Neural cell (in vitro differentiated cells): ENCODE data around the gene ALOXE3. TPM values are rescaled to one million over a fixed set of nuclear protein-coding genes. Genes with fewer than 3 reads are reported as not detected.

Source experiments
- H2AFZ ChIP-seq: fragments of 200-600, 300-800 bp; sonication (generic), shearing (Covaris generic); 2 replicates; pipeline ENCODE4 v1.6.0; 2014; ENCODE audit warnings: low read depth, mild to moderate bottlenecking, antibody characterized with exemption, low read length, moderate library complexity
- H3F3A ChIP-seq: fragments of 200-600 bp; shearing (Covaris generic); 2 replicates; pipeline ENCODE4 v1.6.1; 2016; ENCODE audit warnings: mild to moderate bottlenecking, moderate library complexity, mixed read lengths, antibody characterized with exemption, low read length; ENCODE audit not compliant: insufficient read depth, poor library complexity, severe bottlenecking
- H3K27ac ChIP-seq: fragments of 200-600, 300-800 bp; sonication (generic), shearing (Covaris generic); 2 replicates; pipeline ENCODE4 v1.5.1; 2014; ENCODE audit warnings: mild to moderate bottlenecking, low read length, moderate library complexity
- H3K27me3 ChIP-seq: fragments of 300-800, 200-600 bp; sonication (generic), shearing (Covaris generic); 2 replicates; pipeline ENCODE4 v1.6.0; 2014; ENCODE audit warnings: mild to moderate bottlenecking, low read depth, low read length, moderate library complexity; ENCODE audit not compliant: insufficient read depth
- H3K36me3 ChIP-seq: fragments of 300-800, 200-600 bp; sonication (generic), shearing (Covaris generic); 2 replicates; pipeline ENCODE4 v1.5.1; 2014; ENCODE audit warnings: mild to moderate bottlenecking, antibody characterized with exemption, low read length, moderate library complexity; ENCODE audit not compliant: insufficient read depth
- H3K4me2 ChIP-seq: fragments of 300-800, 200-600 bp; sonication (generic), shearing (Covaris generic); 2 replicates; pipeline ENCODE4 v1.6.0; 2014; ENCODE audit warnings: mild to moderate bottlenecking, low read length
- H3K4me3 ChIP-seq: fragments of 300-800, 200-600 bp; sonication (generic), shearing (Covaris generic); 2 replicates; pipeline ENCODE4 v1.5.1; 2014; ENCODE audit warnings: mild to moderate bottlenecking, low read length, moderate library complexity
- H3K79me2 ChIP-seq: fragments of 200-600 bp; shearing (Covaris generic); replicated peaks from 2 replicates; pipeline ENCODE4 v1.6.0; 2014; ENCODE audit warnings: mild to moderate bottlenecking, low read length, moderate library complexity; ENCODE audit not compliant: insufficient read depth
- H3K9ac ChIP-seq: fragments of 300-800, 200-600 bp; sonication (generic), shearing (Covaris generic); 2 replicates; pipeline ENCODE4 v1.6.1; 2016; ENCODE audit warnings: mild to moderate bottlenecking, low read length, mixed read lengths
- H3K9me2 ChIP-seq: fragments of 200-600 bp; shearing (Covaris generic); 2 replicates; pipeline ENCODE4 v1.6.1; 2016; ENCODE audit warnings: mild to moderate bottlenecking, low read length, mixed read lengths; ENCODE audit not compliant: insufficient read depth
- H3K9me3 ChIP-seq: fragments of 200-600, 300-800 bp; sonication (generic), shearing (Covaris generic); 2 replicates; pipeline ENCODE4 v1.6.1; 2016; ENCODE audit warnings: mild to moderate bottlenecking, mixed run types, low read length, moderate library complexity, mixed read lengths
- H4K20me1 ChIP-seq: fragments of 200-600 bp; shearing (Covaris generic); 2 replicates; pipeline ENCODE4 v1.6.1; 2016; ENCODE audit warnings: mild to moderate bottlenecking, mixed run types; ENCODE audit not compliant: insufficient read depth
- EP300 ChIP-seq: fragments of 450-650 bp; conservative IDR thresholded peaks from 2 replicates; pipeline ENCODE4 v1.6.1; 2014; ENCODE audit warnings: antibody characterized with exemption, mild to moderate bottlenecking, moderate library complexity; ENCODE audit not compliant: poor library complexity, severe bottlenecking
- EZH2 ChIP-seq: fragments of 200-600, 300-800 bp; shearing (Covaris generic), sonication (generic); IDR thresholded peaks from 2 replicates; pipeline ENCODE4 v1.6.1; 2014; ENCODE audit warnings: antibody characterized with exemption, low read length, borderline replicate concordance, mild to moderate bottlenecking; ENCODE audit not compliant: insufficient read depth, poor library complexity, severe bottlenecking
- MXI1 ChIP-seq: fragments of 450-650 bp; conservative IDR thresholded peaks from 2 replicates; pipeline ENCODE4 v1.6.1; 2014; ENCODE audit warnings: antibody characterized with exemption, mild to moderate bottlenecking; ENCODE audit not compliant: poor library complexity, severe bottlenecking
- POLR2AphosphoS5 ChIP-seq: IDR thresholded peaks from 2 replicates; pipeline ENCODE4 v1.6.1; 2012
- RAD21 ChIP-seq: fragments of 450-650 bp; conservative IDR thresholded peaks from 2 replicates; pipeline ENCODE4 v1.6.1; 2014; ENCODE audit warnings: antibody characterized with exemption, mild to moderate bottlenecking, moderate library complexity
- SMC3 ChIP-seq: fragments of 450-650 bp; conservative IDR thresholded peaks from 2 replicates; pipeline ENCODE4 v1.6.1; 2014; ENCODE audit warnings: antibody characterized with exemption, mild to moderate bottlenecking, moderate library complexity; ENCODE audit not compliant: poor library complexity
- TAF1 ChIP-seq: IDR thresholded peaks from 2 replicates; pipeline ENCODE4 v1.6.1; 2012; ENCODE audit warnings: low read depth
- polyA plus RNA-seq: library from polyadenylated mRNA; depleted of rRNA; stranded (reverse); fragments of >200 nt; gene quantifications from 2 replicates; pipeline ENCODE4 v1.2.3, GENCODE V29; 2014
- TF ChIP-seq, protein P1 (sequence below): IDR thresholded peaks from 2 replicates; pipeline ENCODE4 v1.6.1; 2012; ENCODE audit warnings: borderline replicate concordance
- TF ChIP-seq, protein P2 (sequence below): fragments of 450-650 bp; IDR thresholded peaks from 2 replicates; pipeline ENCODE4 v1.5.1; 2014; ENCODE audit warnings: antibody characterized with exemption, mild to moderate bottlenecking, moderate library complexity; ENCODE audit not compliant: poor library complexity, severe bottlenecking

The ALOXE3 gene
- polyA plus RNA-seq, 1 donor from 2014 or later = 0.77 TPM

DNA sequence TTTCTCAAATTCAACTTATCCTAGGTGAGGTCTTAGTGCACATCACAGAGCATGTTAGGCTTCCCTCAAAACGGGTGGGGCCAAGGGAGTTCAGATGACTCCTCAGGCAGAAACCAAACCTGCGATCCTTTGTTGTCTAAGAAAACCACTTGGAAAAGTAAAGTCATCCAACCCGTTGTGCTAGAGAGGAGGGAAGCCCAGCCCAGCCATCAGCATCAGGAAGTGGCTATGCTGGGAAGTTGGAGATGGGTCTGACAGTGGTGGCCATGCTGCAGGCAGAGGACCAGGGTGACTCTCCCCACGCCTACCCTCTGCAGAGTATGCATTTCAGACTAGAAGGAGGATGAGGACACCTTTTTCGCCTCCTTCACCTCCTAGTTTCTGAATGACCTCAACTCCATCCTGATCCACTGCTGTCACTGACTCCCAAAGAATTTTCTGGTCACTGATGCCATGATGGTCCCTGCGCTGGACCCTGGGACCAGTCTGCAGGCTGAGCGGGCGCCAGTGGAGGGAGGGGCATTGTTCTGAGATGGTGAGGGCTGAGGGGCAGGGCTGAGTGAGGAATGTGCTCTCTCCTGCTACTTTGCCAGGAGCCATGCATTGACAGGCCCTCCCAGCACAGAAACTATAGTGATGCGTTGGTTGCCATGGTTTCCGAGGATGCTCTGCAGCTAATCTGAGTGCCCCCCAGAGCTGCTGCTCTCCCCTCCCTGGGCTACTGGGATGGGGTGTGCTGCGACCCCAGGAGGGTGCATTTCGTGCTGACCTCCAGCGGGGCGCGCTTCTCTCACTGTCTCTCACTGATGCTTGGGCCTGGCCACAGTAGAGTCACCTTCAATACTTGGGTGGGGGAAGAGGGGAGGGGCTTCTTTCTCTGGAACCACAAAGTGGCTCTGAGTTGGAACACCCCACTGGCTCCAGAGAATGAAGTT is 51.2 kb downstream of the ALOXE3 start:
- no peaks in the 10 kb centered on the region for H3K36me3 ChIP-seq
- H3K27me3 ChIP-seq = peaks cover 56% of the 10 kb centered on the region
- TF ChIP-seq EP300 = no peak
- no peak for TF ChIP-seq POLR2AphosphoS5
- no peak for TF ChIP-seq SMC3
- TF ChIP-seq, protein P1, sequence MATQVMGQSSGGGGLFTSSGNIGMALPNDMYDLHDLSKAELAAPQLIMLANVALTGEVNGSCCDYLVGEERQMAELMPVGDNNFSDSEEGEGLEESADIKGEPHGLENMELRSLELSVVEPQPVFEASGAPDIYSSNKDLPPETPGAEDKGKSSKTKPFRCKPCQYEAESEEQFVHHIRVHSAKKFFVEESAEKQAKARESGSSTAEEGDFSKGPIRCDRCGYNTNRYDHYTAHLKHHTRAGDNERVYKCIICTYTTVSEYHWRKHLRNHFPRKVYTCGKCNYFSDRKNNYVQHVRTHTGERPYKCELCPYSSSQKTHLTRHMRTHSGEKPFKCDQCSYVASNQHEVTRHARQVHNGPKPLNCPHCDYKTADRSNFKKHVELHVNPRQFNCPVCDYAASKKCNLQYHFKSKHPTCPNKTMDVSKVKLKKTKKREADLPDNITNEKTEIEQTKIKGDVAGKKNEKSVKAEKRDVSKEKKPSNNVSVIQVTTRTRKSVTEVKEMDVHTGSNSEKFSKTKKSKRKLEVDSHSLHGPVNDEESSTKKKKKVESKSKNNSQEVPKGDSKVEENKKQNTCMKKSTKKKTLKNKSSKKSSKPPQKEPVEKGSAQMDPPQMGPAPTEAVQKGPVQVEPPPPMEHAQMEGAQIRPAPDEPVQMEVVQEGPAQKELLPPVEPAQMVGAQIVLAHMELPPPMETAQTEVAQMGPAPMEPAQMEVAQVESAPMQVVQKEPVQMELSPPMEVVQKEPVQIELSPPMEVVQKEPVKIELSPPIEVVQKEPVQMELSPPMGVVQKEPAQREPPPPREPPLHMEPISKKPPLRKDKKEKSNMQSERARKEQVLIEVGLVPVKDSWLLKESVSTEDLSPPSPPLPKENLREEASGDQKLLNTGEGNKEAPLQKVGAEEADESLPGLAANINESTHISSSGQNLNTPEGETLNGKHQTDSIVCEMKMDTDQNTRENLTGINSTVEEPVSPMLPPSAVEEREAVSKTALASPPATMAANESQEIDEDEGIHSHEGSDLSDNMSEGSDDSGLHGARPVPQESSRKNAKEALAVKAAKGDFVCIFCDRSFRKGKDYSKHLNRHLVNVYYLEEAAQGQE = no peak
- no peak for TF ChIP-seq RAD21
- no peak for TF ChIP-seq TAF1
- no peak for TF ChIP-seq EZH2
- TF ChIP-seq MXI1 = no peak
- TF ChIP-seq, protein P2, sequence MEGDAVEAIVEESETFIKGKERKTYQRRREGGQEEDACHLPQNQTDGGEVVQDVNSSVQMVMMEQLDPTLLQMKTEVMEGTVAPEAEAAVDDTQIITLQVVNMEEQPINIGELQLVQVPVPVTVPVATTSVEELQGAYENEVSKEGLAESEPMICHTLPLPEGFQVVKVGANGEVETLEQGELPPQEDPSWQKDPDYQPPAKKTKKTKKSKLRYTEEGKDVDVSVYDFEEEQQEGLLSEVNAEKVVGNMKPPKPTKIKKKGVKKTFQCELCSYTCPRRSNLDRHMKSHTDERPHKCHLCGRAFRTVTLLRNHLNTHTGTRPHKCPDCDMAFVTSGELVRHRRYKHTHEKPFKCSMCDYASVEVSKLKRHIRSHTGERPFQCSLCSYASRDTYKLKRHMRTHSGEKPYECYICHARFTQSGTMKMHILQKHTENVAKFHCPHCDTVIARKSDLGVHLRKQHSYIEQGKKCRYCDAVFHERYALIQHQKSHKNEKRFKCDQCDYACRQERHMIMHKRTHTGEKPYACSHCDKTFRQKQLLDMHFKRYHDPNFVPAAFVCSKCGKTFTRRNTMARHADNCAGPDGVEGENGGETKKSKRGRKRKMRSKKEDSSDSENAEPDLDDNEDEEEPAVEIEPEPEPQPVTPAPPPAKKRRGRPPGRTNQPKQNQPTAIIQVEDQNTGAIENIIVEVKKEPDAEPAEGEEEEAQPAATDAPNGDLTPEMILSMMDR = no peak
- H3K79me2 ChIP-seq = no peaks in the 10 kb centered on the region
- no peaks in the 10 kb centered on the region for H3K9me2 ChIP-seq
- no peak overlapping the region for H3K4me3 ChIP-seq
- no peak overlapping the region for H3K9ac ChIP-seq
- no peak overlapping the region for H3K27ac ChIP-seq
- no peak overlapping the region for H3K4me2 ChIP-seq
- no peaks in the 10 kb centered on the region for H3F3A ChIP-seq
- H2AFZ ChIP-seq = no peak overlapping the region
- no peaks in the 10 kb centered on the region for H4K20me1 ChIP-seq
- no peaks in the 10 kb centered on the region for H3K9me3 ChIP-seq

DNA sequence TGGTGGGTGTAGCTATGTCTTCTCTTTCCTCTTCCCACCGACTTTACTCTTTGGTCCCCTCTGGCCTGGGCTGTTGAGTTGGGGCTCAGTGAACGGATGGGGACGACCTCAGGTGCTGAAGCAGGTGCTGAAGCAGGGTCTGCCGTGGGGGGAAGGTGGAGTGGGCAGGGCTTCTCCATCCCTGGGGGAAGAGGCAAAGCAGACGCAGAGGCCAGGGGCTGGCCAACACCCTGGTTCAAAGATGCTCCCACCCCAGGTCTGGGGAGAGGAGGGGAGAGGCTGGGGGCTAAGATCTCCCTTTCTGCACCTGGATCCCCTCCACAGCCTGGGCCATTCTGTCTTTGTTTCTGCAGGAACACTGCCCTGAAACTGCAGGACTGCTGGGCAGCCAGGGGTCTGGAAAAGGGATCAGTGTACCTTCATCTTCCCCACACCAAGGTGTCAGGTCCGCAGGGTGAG is 53.7 kb downstream of the ALOXE3 start:
- Histone ChIP-seq H3K79me2 (no peaks in the 10 kb centered on the region), H3K27me3 (peaks cover 60% of the 10 kb centered on the region), H3K9me2 (no peaks in the 10 kb centered on the region), H3K27ac (no peak overlapping the region), H3K4me3 (no peak overlapping the region), H4K20me1 (no peaks in the 10 kb centered on the region), H3F3A (no peaks in the 10 kb centered on the region), H2AFZ (no peak overlapping the region), H3K36me3 (no peaks in the 10 kb centered on the region), H3K4me2 (no peak overlapping the region), H3K9me3 (no peaks in the 10 kb centered on the region), H3K9ac (no peak overlapping the region)
- TF ChIP-seq TAF1 (no peak), MXI1 (no peak)
